B cell (primary cell): ENCODE data around the gene CPS1.

Source experiments
- EZH2 ChIP-seq: IDR thresholded peaks from 2 replicates; pipeline ENCODE4 v1.6.1; 2012; ENCODE audit warnings: borderline replicate concordance, low read depth, mild to moderate bottlenecking, moderate library complexity, low read length; ENCODE audit not compliant: insufficient read depth, poor library complexity, severe bottlenecking
- TF ChIP-seq, protein P1 (sequence below): fragments of 200-600 bp; IDR thresholded peaks from one replicate; pipeline ENCODE4 v1.8.0; 2022; ENCODE audit warnings: antibody characterized with exemption, mild to moderate bottlenecking

DNA sequence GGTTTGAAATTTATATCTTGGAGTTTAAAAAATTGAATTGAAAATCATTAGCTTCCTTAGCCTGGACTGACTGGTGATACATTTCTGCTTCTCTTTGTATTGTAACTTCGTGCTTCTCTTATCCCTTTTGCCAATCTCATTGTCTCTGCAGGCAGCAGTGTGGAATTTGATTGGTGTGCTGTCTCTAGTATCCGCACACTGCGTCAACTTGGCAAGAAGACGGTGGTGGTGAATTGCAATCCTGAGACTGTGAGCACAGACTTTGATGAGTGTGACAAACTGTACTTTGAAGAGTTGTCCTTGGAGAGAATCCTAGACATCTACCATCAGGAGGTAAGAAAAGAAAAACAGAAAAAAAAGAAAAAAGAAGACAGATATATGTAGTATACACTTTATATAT is 85.9 kb downstream of the CPS1 start:
- TF ChIP-seq, protein P1, sequence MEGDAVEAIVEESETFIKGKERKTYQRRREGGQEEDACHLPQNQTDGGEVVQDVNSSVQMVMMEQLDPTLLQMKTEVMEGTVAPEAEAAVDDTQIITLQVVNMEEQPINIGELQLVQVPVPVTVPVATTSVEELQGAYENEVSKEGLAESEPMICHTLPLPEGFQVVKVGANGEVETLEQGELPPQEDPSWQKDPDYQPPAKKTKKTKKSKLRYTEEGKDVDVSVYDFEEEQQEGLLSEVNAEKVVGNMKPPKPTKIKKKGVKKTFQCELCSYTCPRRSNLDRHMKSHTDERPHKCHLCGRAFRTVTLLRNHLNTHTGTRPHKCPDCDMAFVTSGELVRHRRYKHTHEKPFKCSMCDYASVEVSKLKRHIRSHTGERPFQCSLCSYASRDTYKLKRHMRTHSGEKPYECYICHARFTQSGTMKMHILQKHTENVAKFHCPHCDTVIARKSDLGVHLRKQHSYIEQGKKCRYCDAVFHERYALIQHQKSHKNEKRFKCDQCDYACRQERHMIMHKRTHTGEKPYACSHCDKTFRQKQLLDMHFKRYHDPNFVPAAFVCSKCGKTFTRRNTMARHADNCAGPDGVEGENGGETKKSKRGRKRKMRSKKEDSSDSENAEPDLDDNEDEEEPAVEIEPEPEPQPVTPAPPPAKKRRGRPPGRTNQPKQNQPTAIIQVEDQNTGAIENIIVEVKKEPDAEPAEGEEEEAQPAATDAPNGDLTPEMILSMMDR: no peak
- no peak for TF ChIP-seq EZH2
